Vagina (tissue), 2 donors: Measurements from ENCODE around the gene PARVA.

Source experiments
- POLR2A ChIP-seq, 2 donors: fragments of 450-650 bp; IDR thresholded peaks; one replicate each; pipeline ENCODE4 v1.6.1; 2017; ENCODE audit warnings: antibody characterized with exemption in 2 of 2, mild to moderate bottlenecking in 2 of 2, moderate library complexity in 2 of 2
- POLR2AphosphoS5 ChIP-seq, 2 donors: sonication (generic); formaldehyde crosslinking; IDR thresholded peaks; one replicate each; pipeline ENCODE4 v1.9.0; 2017; ENCODE audit warnings: antibody characterized with exemption in 2 of 2, mild to moderate bottlenecking in 2 of 2, low read depth in 1 of 2; ENCODE audit not compliant: insufficient read depth in 1 of 2
- TF ChIP-seq, protein P1 (sequence below), 3 experiments: fragments of 450-650 bp in 2 of 3; fragments of 200-600 bp in 1 of 3; sonication (generic) in 1 of 3; IDR thresholded peaks; one replicate each; pipeline ENCODE4 v1.5.1; 2017 to 2019; ENCODE audit warnings: antibody characterized with exemption in 3 of 3, mild to moderate bottlenecking in 2 of 3, moderate library complexity in 2 of 3

DNA sequence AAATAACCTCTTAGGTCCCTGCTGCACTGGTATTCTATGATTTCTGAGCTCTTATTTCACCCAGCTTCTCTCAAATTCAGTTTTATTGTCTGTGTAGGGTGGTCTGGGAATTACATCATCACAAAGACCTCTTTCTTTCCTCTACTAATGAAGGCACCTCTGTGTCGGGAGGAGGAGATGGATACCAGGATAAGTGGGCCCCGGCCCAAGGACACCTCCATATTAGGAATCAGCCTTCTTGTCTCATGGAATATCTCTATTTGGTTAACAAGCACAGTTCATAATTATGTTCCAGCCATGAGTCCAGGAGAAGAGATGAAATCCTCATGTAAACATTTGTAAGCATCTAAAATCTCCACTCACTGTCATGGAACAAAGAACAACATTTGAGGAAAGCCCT lies 9.4 kb downstream of the PARVA start:
- TF ChIP-seq POLR2A (IDR thresholded peaks at IDR 0.05): no peak
- TF ChIP-seq, protein P1, sequence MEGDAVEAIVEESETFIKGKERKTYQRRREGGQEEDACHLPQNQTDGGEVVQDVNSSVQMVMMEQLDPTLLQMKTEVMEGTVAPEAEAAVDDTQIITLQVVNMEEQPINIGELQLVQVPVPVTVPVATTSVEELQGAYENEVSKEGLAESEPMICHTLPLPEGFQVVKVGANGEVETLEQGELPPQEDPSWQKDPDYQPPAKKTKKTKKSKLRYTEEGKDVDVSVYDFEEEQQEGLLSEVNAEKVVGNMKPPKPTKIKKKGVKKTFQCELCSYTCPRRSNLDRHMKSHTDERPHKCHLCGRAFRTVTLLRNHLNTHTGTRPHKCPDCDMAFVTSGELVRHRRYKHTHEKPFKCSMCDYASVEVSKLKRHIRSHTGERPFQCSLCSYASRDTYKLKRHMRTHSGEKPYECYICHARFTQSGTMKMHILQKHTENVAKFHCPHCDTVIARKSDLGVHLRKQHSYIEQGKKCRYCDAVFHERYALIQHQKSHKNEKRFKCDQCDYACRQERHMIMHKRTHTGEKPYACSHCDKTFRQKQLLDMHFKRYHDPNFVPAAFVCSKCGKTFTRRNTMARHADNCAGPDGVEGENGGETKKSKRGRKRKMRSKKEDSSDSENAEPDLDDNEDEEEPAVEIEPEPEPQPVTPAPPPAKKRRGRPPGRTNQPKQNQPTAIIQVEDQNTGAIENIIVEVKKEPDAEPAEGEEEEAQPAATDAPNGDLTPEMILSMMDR (IDR thresholded peaks at IDR 0.05): no peak
- no peak for TF ChIP-seq POLR2AphosphoS5 (IDR thresholded peaks at IDR 0.05; ENCODE audit: insufficient read depth in 1 of 2, low read depth in 1 of 2)
